ENCODE results near the gene SMCO2.

DNA sequence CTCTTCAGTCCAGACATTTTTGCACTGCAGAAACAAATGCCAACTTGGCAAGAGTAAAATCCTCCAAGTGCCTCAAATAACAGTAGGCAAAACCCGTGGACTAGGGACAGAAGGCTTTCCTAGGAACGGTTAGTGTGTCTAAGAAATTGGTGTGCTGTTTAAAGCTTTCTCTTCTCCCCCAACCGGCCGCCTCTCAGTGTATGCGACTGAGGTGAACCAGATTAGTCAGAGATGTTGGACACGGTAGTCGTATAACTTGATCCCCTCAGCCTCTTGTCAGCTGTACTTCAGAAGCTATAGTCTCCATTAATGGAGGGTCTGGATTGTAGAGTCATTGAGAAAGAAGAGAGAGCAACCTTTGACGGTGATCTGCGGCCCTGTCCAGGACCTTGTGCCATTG lies 99.1 kb downstream of the SMCO2 start:
- TF ChIP-seq, protein P1, sequence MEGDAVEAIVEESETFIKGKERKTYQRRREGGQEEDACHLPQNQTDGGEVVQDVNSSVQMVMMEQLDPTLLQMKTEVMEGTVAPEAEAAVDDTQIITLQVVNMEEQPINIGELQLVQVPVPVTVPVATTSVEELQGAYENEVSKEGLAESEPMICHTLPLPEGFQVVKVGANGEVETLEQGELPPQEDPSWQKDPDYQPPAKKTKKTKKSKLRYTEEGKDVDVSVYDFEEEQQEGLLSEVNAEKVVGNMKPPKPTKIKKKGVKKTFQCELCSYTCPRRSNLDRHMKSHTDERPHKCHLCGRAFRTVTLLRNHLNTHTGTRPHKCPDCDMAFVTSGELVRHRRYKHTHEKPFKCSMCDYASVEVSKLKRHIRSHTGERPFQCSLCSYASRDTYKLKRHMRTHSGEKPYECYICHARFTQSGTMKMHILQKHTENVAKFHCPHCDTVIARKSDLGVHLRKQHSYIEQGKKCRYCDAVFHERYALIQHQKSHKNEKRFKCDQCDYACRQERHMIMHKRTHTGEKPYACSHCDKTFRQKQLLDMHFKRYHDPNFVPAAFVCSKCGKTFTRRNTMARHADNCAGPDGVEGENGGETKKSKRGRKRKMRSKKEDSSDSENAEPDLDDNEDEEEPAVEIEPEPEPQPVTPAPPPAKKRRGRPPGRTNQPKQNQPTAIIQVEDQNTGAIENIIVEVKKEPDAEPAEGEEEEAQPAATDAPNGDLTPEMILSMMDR (IDR thresholded peaks at IDR 0.05) = no peak
- no peak for TF ChIP-seq POLR2A (IDR thresholded peaks at IDR 0.05)

Data from esophagus squamous epithelium (tissue), 4 donors.